Neuronal stem cell (in vitro differentiated cells): ENCODE data around the gene MGLL.
"Not testable (repeated sequence)": the region's sequence is repeated elsewhere in the genome, so short reads cannot be mapped to it uniquely, and the experiment has no call there.

Experiments
- DNase-seq: peaks from one replicate; pipeline ENCODE4 v3.0.0-alpha.2; 2013; ENCODE audit warnings: low spot score
- H2AFZ ChIP-seq: one replicate; pipeline ENCODE4 v1.6.1; 2013; ENCODE audit warnings: mild to moderate bottlenecking, low read length, inconsistent platforms
- H2AK5ac ChIP-seq: 2 replicates; pipeline ENCODE4 v1.6.1; 2013; ENCODE audit warnings: low read depth, mild to moderate bottlenecking, inconsistent platforms, low read length, moderate library complexity, mixed read lengths
- H2BK120ac ChIP-seq: 2 replicates; pipeline ENCODE4 v1.6.1; 2013; ENCODE audit warnings: low read depth, mild to moderate bottlenecking, inconsistent platforms, low read length, moderate library complexity, mixed read lengths
- H2BK12ac ChIP-seq: one replicate; pipeline ENCODE4 v1.6.1; 2013; ENCODE audit warnings: low read length, inconsistent platforms
- H2BK15ac ChIP-seq: 2 replicates; pipeline ENCODE4 v1.6.1; 2013; ENCODE audit warnings: mild to moderate bottlenecking, low read length, inconsistent platforms, mixed read lengths
- H2BK5ac ChIP-seq: one replicate; pipeline ENCODE4 v1.6.1; 2013; ENCODE audit warnings: inconsistent platforms, mild to moderate bottlenecking, low read length, moderate library complexity
- H3K14ac ChIP-seq: one replicate; pipeline ENCODE4 v1.6.1; 2013; ENCODE audit warnings: low read length, inconsistent platforms
- H3K18ac ChIP-seq: 2 replicates; pipeline ENCODE4 v1.6.1; 2013; ENCODE audit warnings: low read length, inconsistent platforms
- H3K23ac ChIP-seq: 2 replicates; pipeline ENCODE4 v1.6.1; 2013; ENCODE audit warnings: low read depth, mild to moderate bottlenecking, mixed read lengths, low read length, inconsistent platforms; ENCODE audit not compliant: poor library complexity
- H3K27ac ChIP-seq: replicated peaks from 3 replicates; pipeline ENCODE4 v1.5.1; 2013; ENCODE audit warnings: low read length, inconsistent platforms
- H3K27me3 ChIP-seq, 3 experiments: 2 replicates each; pipeline ENCODE4 v1.6.1; 2013; ENCODE audit warnings: low read length in 3 of 3, mild to moderate bottlenecking in 2 of 3, inconsistent platforms in 1 of 3, low read depth in 1 of 3, mixed read lengths in 1 of 3, moderate library complexity in 1 of 3; ENCODE audit not compliant: control insufficient read depth in 3 of 3, insufficient read depth in 3 of 3
- H3K36me3 ChIP-seq, 2 donors: replicated peaks in 1 of 2; 2 replicates each; pipeline ENCODE4 v1.6.1; 2013; ENCODE audit warnings: low read length in 2 of 2; ENCODE audit not compliant: control insufficient read depth in 2 of 2, insufficient read depth in 2 of 2
- H3K4ac ChIP-seq: 2 replicates; pipeline ENCODE4 v1.6.1; 2013; ENCODE audit warnings: inconsistent platforms, mild to moderate bottlenecking, low read length, moderate library complexity
- H3K4me1 ChIP-seq, 2 donors: 1 replicate in 1 of 2; 2 replicates in 1 of 2; pipeline ENCODE4 v1.6.1; 2013; ENCODE audit warnings: low read length in 2 of 2, low read depth in 1 of 2; ENCODE audit not compliant: control insufficient read depth in 2 of 2, insufficient read depth in 1 of 2
- H3K4me2 ChIP-seq: one replicate; pipeline ENCODE4 v1.6.1; 2013; ENCODE audit warnings: mild to moderate bottlenecking, low read length, inconsistent platforms; ENCODE audit not compliant: insufficient read depth, poor library complexity, severe bottlenecking
- H3K4me3 ChIP-seq, 2 donors: 2 replicates each; pipeline ENCODE4 v1.5.1; 2013; ENCODE audit warnings: low read length in 2 of 2, mild to moderate bottlenecking in 2 of 2, inconsistent platforms in 1 of 2, moderate library complexity in 1 of 2
- H3K79me1 ChIP-seq: one replicate; pipeline ENCODE4 v1.6.1; 2013; ENCODE audit warnings: low read depth, mild to moderate bottlenecking, inconsistent platforms, low read length, moderate library complexity
- H3K9ac ChIP-seq: one replicate; pipeline ENCODE4 v1.6.1; 2013; ENCODE audit warnings: mild to moderate bottlenecking, low read depth, low read length, inconsistent platforms; ENCODE audit not compliant: poor library complexity
- H3K9me3 ChIP-seq, 2 donors: replicated peaks in 1 of 2; 2 replicates each; pipeline versions ENCODE3 to v1.6.1; 2013; ENCODE audit warnings: low read length in 2 of 2, mild to moderate bottlenecking in 2 of 2, inconsistent platforms in 1 of 2, low read depth in 1 of 2, mixed read lengths in 1 of 2, moderate library complexity in 1 of 2; ENCODE audit not compliant: control insufficient read depth in 2 of 2, insufficient read depth in 1 of 2
- H4K8ac ChIP-seq: one replicate; pipeline ENCODE4 v1.6.1; 2013; ENCODE audit warnings: low read depth, mild to moderate bottlenecking, inconsistent platforms, low read length, moderate library complexity
- H4K91ac ChIP-seq: one replicate; pipeline ENCODE4 v1.6.1; 2013; ENCODE audit warnings: low read length, low read depth, mild to moderate bottlenecking, inconsistent platforms; ENCODE audit not compliant: poor library complexity
- WGBS, 2 donors: extraction: QIAGEN DNeasy Blood & Tissue Kit; methylation state at CpG; one replicate each; pipeline ENCODE4 v1.1.7; 2013; ENCODE audit warnings: missing lambda C conversion rate in 2 of 2, mixed read lengths in 1 of 2; ENCODE audit not compliant: insufficient read length in 2 of 2, insufficient replicate concordance in 1 of 2; ENCODE audit errors: extremely low coverage in 2 of 2; 5-methylcytosine and 5-hydroxymethylcytosine counted together

Gene MGLL

GRCh38 chr3:127682561-127682960 is 139.8 kb downstream of the MGLL start:
- no peaks in the 10 kb centered on the region for H3K27me3 ChIP-seq
- peak overlapping the region; percentile 40 for H2AK5ac ChIP-seq
- H2AFZ ChIP-seq, result no peak overlapping the region
- no peak overlapping the region for H4K91ac ChIP-seq
- H2BK5ac ChIP-seq, result no peak overlapping the region
- peak overlapping the region; percentile 23 for H4K8ac ChIP-seq
- no CpG with 5 or more reads among the region's 8 CpGs for WGBS, 2 donors
- H3K14ac ChIP-seq, result no peak overlapping the region
- H3K23ac ChIP-seq, result no peak overlapping the region
- no peak overlapping the region for H2BK120ac ChIP-seq
- no peak overlapping the region for H3K4me3 ChIP-seq
- H2BK15ac ChIP-seq, result no peak overlapping the region
- no peaks in the 10 kb centered on the region for H3K79me1 ChIP-seq
- no peak for DNase-seq
- no peaks in the 10 kb centered on the region for H3K9me3 ChIP-seq
- no peak overlapping the region for H3K4me2 ChIP-seq
- no peak overlapping the region for H2BK12ac ChIP-seq
- H3K18ac ChIP-seq, result peak overlapping the region; percentile 42
- no peak overlapping the region for H3K27ac ChIP-seq
- H3K4ac ChIP-seq, result no peak overlapping the region
- peaks cover 0 to 2% of the 10 kb centered on the region in 2 donors for H3K4me1 ChIP-seq
- no peaks in the 10 kb centered on the region for H3K36me3 ChIP-seq
- H3K9ac ChIP-seq, result peak overlapping the region; percentile 34

GRCh38 chr3:127682175-127682554 is 140.2 kb downstream of the MGLL start:
- not testable (repeated sequence) for H3K27ac ChIP-seq, H3K23ac ChIP-seq, H2BK120ac ChIP-seq, H3K4ac ChIP-seq, H3K4me1 ChIP-seq, H4K91ac ChIP-seq, H4K8ac ChIP-seq, H2BK5ac ChIP-seq, DNase-seq, H3K14ac ChIP-seq, H3K79me1 ChIP-seq, H2BK15ac ChIP-seq, H3K4me2 ChIP-seq, H3K9me3 ChIP-seq, H3K9ac ChIP-seq, H2AFZ ChIP-seq, H3K4me3 ChIP-seq, H2BK12ac ChIP-seq, H3K18ac ChIP-seq, H3K36me3 ChIP-seq, H3K27me3 ChIP-seq
- H2AK5ac ChIP-seq, result peak overlapping the region; percentile 40
- WGBS, 2 donors, result no CpG with 5 or more reads among the region's 6 CpGs

GRCh38 chr3:127680798-127681221 is 141.5 kb downstream of the MGLL start:
- H3K27ac ChIP-seq, result no peak overlapping the region
- no peaks in the 10 kb centered on the region for H3K9me3 ChIP-seq
- H3K14ac ChIP-seq, result no peak overlapping the region
- no peak overlapping the region for H2BK120ac ChIP-seq
- H3K4me2 ChIP-seq, result no peak overlapping the region
- H3K4me1 ChIP-seq, result peaks cover 0 to 4% of the 10 kb centered on the region in 2 donors
- no peak overlapping the region for H4K91ac ChIP-seq
- no peak overlapping the region for H3K23ac ChIP-seq
- peak overlapping the region; percentile 37 for H3K9ac ChIP-seq
- H2AFZ ChIP-seq, result no peak overlapping the region
- H2BK12ac ChIP-seq, result no peak overlapping the region
- H3K4me3 ChIP-seq, result no peak overlapping the region
- WGBS, 2 donors, result no CpG with 5 or more reads among the region's 1 CpG
- H3K27me3 ChIP-seq, result no peaks in the 10 kb centered on the region
- no peaks in the 10 kb centered on the region for H3K79me1 ChIP-seq
- no peak overlapping the region for H4K8ac ChIP-seq
- no peaks in the 10 kb centered on the region for H3K36me3 ChIP-seq
- DNase-seq, result no peak
- no peak overlapping the region for H2BK15ac ChIP-seq
- H2BK5ac ChIP-seq, result peak overlapping the region; percentile 11
- H2AK5ac ChIP-seq, result no peak overlapping the region
- peak overlapping the region; percentile 6 for H3K18ac ChIP-seq
- H3K4ac ChIP-seq, result no peak overlapping the region

- no peak for DNase-seq
- Histone ChIP-seq H3K79me1 (no peaks in the 10 kb centered on the region), H3K27ac (no peak overlapping the region), H2AK5ac (no peak overlapping the region), H3K27me3 (no peaks in the 10 kb centered on the region), H3K4ac (peak overlapping the region; percentile 30), H2AFZ (no peak overlapping the region), H3K4me2 (no peak overlapping the region), H3K9me3 (no peaks in the 10 kb centered on the region), H3K9ac (peak overlapping the region; percentile 63), H3K36me3 (no peaks in the 10 kb centered on the region), H4K8ac (no peak overlapping the region), H2BK5ac (no peak overlapping the region), H2BK12ac (peak overlapping the region; percentile 25), H2BK120ac (no peak overlapping the region), H2BK15ac (peak overlapping the region; percentile 72), H3K4me3 (peak overlapping the region in 1 of 2 donors; percentile 20), H4K91ac (no peak overlapping the region), H3K4me1 (peaks cover 0 to 4% of the 10 kb centered on the region in 2 donors), H3K23ac (peak overlapping the region; percentile 65), H3K18ac (peak overlapping the region; percentile 82), H3K14ac (peak overlapping the region; percentile 25)
- WGBS, 2 donors, result no CpG with 5 or more reads among the region's 21 CpGs
Measured at GRCh38 chr3:127680146-127680661, 142.1 kb downstream of the MGLL start.
